ENCODE measurements around the gene ERMAP.

DNA sequence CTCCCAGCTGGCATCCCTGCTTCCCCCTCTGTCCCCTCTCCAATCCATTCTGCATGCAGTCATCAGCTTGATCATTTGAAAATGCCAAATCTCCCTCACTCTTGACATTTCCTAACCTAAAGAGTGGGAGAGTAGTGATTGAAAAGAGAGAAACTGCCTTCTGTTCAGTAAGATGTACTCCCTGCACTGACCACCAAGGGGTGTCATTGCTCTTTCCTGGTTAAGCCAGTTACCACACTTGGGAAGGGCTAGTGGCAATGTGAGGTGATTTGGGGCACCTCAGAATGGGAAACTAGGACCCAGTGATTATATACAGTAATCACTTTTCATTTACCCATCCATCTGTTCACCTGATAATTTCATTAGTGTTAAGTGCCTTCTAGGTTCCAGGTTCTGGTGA is 39.1 kb upstream of the ERMAP start:
- TF ChIP-seq POLR2AphosphoS5 (IDR thresholded peaks at IDR 0.05; ENCODE audit: low read depth, low read length): no peak
- TF ChIP-seq, protein P1, sequence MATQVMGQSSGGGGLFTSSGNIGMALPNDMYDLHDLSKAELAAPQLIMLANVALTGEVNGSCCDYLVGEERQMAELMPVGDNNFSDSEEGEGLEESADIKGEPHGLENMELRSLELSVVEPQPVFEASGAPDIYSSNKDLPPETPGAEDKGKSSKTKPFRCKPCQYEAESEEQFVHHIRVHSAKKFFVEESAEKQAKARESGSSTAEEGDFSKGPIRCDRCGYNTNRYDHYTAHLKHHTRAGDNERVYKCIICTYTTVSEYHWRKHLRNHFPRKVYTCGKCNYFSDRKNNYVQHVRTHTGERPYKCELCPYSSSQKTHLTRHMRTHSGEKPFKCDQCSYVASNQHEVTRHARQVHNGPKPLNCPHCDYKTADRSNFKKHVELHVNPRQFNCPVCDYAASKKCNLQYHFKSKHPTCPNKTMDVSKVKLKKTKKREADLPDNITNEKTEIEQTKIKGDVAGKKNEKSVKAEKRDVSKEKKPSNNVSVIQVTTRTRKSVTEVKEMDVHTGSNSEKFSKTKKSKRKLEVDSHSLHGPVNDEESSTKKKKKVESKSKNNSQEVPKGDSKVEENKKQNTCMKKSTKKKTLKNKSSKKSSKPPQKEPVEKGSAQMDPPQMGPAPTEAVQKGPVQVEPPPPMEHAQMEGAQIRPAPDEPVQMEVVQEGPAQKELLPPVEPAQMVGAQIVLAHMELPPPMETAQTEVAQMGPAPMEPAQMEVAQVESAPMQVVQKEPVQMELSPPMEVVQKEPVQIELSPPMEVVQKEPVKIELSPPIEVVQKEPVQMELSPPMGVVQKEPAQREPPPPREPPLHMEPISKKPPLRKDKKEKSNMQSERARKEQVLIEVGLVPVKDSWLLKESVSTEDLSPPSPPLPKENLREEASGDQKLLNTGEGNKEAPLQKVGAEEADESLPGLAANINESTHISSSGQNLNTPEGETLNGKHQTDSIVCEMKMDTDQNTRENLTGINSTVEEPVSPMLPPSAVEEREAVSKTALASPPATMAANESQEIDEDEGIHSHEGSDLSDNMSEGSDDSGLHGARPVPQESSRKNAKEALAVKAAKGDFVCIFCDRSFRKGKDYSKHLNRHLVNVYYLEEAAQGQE (IDR thresholded peaks at IDR 0.05; ENCODE audit: insufficient read depth in 1 of 2, low read depth in 2 of 2, low read length in 2 of 2): no peak
- no peak for TF ChIP-seq SIN3A (IDR thresholded peaks at IDR 0.05; ENCODE audit: borderline replicate concordance, insufficient read depth, low read length)

Data from PFSK-1 (cell line).